ENCODE data around the gene TMC3.
"Not testable (repeated sequence)": the region's sequence is repeated elsewhere in the genome, so short reads cannot be mapped to it uniquely, and the experiment has no call there.

TMC3 gene

GRCh38 chr15:81331600-81331999 is 42.4 kb downstream of the TMC3 start:
- no peak overlapping the region for H3K27ac ChIP-seq
- no peak for TF ChIP-seq CTCF (conservative IDR thresholded peaks at IDR 0.05)

- not testable (repeated sequence) for H3K27ac ChIP-seq
Observed at GRCh38 chr15:81331141-81331540, 42.9 kb downstream of the TMC3 start.

GRCh38 chr15:81330366-81331090 is 43.5 kb downstream of the TMC3 start:
- TF ChIP-seq CTCF (conservative IDR thresholded peaks at IDR 0.05) = no peak
- H3K27ac ChIP-seq = no peak overlapping the region

GRCh38 chr15:81329446-81329845 is 44.6 kb downstream of the TMC3 start:
- TF ChIP-seq CTCF (conservative IDR thresholded peaks at IDR 0.05) = no peak

GRCh38 chr15:81327516-81327915 is 46.5 kb downstream of the TMC3 start:
- H3K27ac ChIP-seq = no peak overlapping the region
- TF ChIP-seq CTCF (conservative IDR thresholded peaks at IDR 0.05) = no peak

More at GRCh38 chr15:81329446-81329845, 44.6 kb downstream of the TMC3 start:
- no peak overlapping the region for H3K27ac ChIP-seq

GRCh38 chr15:81326466-81327212 is 47.4 kb downstream of the TMC3 start:
- no peak for TF ChIP-seq CTCF (conservative IDR thresholded peaks at IDR 0.05)
- no peak overlapping the region for H3K27ac ChIP-seq

- TF ChIP-seq CTCF (conservative IDR thresholded peaks at IDR 0.05) = no peak
- peak within 1 kb of the TSS; percentile 78 for H3K27ac ChIP-seq
Observed at GRCh38 chr15:81323944-81324881, 49.8 kb downstream of the TMC3 start, which contains the start of gene STARD5. TSS of gene STARD5 (minus strand) at chr15:81324141. CDS start at chr15:81324099, 42 bp downstream.

All from VCaP (cell line).